Right cardiac atrium (tissue), 5 donors: ENCODE data around the gene LPCAT1. TPM values are rescaled to one million over a fixed set of nuclear protein-coding genes. Genes with fewer than 3 reads are reported as not detected.
A peak's percentile ranks its signal among the peaks of the same experiment; 100 is the strongest.

Source experiments
- ATAC-seq, 2 donors: fragments of 200-7000 bp; cut with Tn5 transposase; one replicate each; pipeline versions ENCODE4 v1.8.0 to v1.9.1; 2020; ENCODE audit warnings: moderate library complexity in 2 of 2, mild to moderate bottlenecking in 1 of 2
- DNase-seq, 3 donors: peaks; one replicate each; pipeline ENCODE4 v3.0.0-alpha.2; 2020
- H3K27ac ChIP-seq: one replicate; pipeline ENCODE4 v1.5.1; 2013; ENCODE audit warnings: mild to moderate bottlenecking, low read length, control low read depth, moderate library complexity
- H3K27me3 ChIP-seq: one replicate; pipeline ENCODE4 v1.6.1; 2013; ENCODE audit not compliant: control insufficient read depth, insufficient read depth
- H3K4me1 ChIP-seq: one replicate; pipeline ENCODE4 v1.6.1; 2013; ENCODE audit warnings: low read length; ENCODE audit not compliant: control insufficient read depth, insufficient read depth
- H3K4me3 ChIP-seq: one replicate; pipeline ENCODE4 v1.5.1; 2013; ENCODE audit warnings: low read length, control low read depth
- H3K9me3 ChIP-seq: one replicate; pipeline ENCODE4 v1.6.1; 2013; ENCODE audit warnings: low read length; ENCODE audit not compliant: control insufficient read depth
- WGBS: extraction: QIAGEN DNeasy Blood & Tissue Kit; methylation state at CpG from one replicate; pipeline ENCODE4 v1.1.7; 2013; 5-methylcytosine and 5-hydroxymethylcytosine counted together
- intact Hi-C, 4 donors: fragments of 100-400 bp; cut with DNase I; formaldehyde crosslinking; loops; one replicate each; pipeline versions ENCODE4 v1.11.0 to v1.14.0; 2022 to 2023
- polyA plus RNA-seq: library from polyadenylated mRNA; stranded (reverse); fragments of 200-250 nt; gene quantifications from one replicate; pipeline ENCODE4 v1.2.3, GENCODE V29; 2013
- total RNA-seq, 4 donors: library from RNA; stranded (reverse); fragmentation: NEBNext Ultra II Directional; extraction: Animal tissue kit (Norgen Biotek cat#: 25700); gene quantifications; one replicate each; pipeline ENCODE4 v1.2.1, GENCODE V29; 2021
- donor health status: healthy with polysubstance abuse.
- donor health status: DM: no; HTN: yes; CAD: no.
- donor health status: DM: no; HTN: no; CAD: no.
- donor health status: DM: no; HTN: yes; CAD: no; lungs with severe emphysema.
- donor health status: DM: yes; HTN: yes; CAD: no.

LPCAT1 gene
- total and polyA plus RNA-seq, 5 donors, result 11.0 to 19.7 (median 15.6) TPM

GRCh38 chr5:1487079-1487764, 36.5 kb downstream of the LPCAT1 start:
- intact Hi-C loops, result no loop called here
- Histone ChIP-seq H3K9me3 (no peaks in the 10 kb centered on the region), H3K27me3 (no peaks in the 10 kb centered on the region), H3K4me1 (no peaks in the 10 kb centered on the region), H3K27ac (no peak overlapping the region), H3K4me3 (no peak overlapping the region)
- ATAC-seq (no peak), DNase-seq (peak in 1 of 3 donors; percentile 25)
- 91% methylated on average over 27 of the region's 27 CpGs for WGBS

DNA sequence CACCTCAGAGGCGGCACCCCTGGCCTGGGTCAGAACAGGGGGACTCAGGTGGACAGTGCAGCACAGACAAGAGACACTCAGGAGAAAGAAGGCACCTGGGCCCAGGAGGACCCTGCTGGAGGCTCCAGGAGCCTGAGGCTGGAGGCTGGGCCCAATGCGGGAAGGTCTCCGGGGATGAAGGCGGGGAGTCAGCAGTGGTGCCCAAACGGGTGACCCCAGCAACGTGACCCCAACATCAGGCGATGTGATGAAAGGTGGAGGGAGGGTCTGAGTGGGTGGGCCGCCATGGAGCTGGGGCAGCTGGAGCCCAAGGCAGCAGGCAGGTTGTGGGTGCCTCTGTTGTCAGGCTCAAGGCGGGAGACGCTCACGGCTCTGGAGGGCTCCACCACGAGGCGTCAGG, 37.5 kb downstream of the LPCAT1 start:
- peak in 2 of 3 donors; percentile 16 to 18 for DNase-seq
- intact Hi-C loops, result no loop called here
- 94% methylated on average over 13 of the region's 13 CpGs for WGBS

DNA sequence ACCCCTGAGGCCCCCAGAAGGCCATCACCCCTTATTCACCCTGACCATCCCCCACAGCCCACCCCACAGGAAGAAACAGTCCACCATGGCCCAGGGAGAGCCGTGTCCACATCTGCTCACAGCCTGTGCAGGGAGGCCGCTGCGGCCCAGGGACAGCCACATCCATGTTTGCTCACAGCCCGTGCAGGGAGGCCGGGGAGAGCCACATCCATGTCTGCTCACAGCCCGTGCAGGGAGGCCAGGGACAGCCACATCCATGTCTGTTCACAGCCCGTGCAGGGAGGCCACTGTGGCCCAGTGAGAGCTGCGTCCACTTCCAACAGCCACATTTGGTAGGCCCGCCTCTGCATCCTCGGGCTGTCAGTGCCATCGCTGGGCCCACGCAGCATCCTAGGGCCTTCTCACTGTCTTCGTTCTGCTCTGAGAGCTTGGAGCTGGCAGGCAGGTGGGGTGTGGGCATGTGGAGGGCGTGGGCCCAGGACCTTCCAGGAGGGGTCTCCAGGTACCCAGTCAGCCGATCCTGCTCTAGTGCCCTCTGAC, 38.1 kb downstream of the LPCAT1 start:
- WGBS, result 91% methylated on average over 15 of the region's 15 CpGs
- intact Hi-C loops, result no loop called here

More for the DNA sequence above, 37.5 kb downstream of the LPCAT1 start:
- ATAC-seq, result no peak
- H3K27me3 ChIP-seq, result no peaks in the 10 kb centered on the region
- H3K4me3 ChIP-seq, result no peak overlapping the region
- no peak overlapping the region for H3K27ac ChIP-seq
- no peaks in the 10 kb centered on the region for H3K9me3 ChIP-seq
- H3K4me1 ChIP-seq, result no peaks in the 10 kb centered on the region

GRCh38 chr5:1484730-1485578, 38.8 kb downstream of the LPCAT1 start:
- intact Hi-C loops, result loop anchor here in 1 of 4 donors (5.0 kb wide), 1 partner anchor 157 kb away; no protein-coding TSS in a partner anchor
- Histone ChIP-seq H3K9me3 (no peaks in the 10 kb centered on the region), H3K4me3 (no peak overlapping the region), H3K4me1 (no peaks in the 10 kb centered on the region), H3K27ac (no peak overlapping the region), H3K27me3 (no peaks in the 10 kb centered on the region)
- DNase-seq, result peak in 2 of 3 donors; percentile 43 to 49
- ATAC-seq, result no peak
- WGBS, result 82% methylated on average over 20 of the region's 20 CpGs

More for the DNA sequence above, 38.1 kb downstream of the LPCAT1 start:
- H3K4me3 ChIP-seq, result no peak overlapping the region
- no peaks in the 10 kb centered on the region for H3K4me1 ChIP-seq
- no peaks in the 10 kb centered on the region for H3K27me3 ChIP-seq
- no peak overlapping the region for H3K27ac ChIP-seq
- H3K9me3 ChIP-seq, result no peaks in the 10 kb centered on the region
- peak in 2 of 3 donors; percentile 28 to 52 for DNase-seq
- ATAC-seq, result no peak

GRCh38 chr5:1483856-1484729, 39.7 kb downstream of the LPCAT1 start:
- no peak overlapping the region for H3K27ac ChIP-seq
- intact Hi-C loops, result loop anchor here in 1 of 4 donors (5.0 kb wide), 1 partner anchor 158 kb away; no protein-coding TSS in a partner anchor

DNA sequence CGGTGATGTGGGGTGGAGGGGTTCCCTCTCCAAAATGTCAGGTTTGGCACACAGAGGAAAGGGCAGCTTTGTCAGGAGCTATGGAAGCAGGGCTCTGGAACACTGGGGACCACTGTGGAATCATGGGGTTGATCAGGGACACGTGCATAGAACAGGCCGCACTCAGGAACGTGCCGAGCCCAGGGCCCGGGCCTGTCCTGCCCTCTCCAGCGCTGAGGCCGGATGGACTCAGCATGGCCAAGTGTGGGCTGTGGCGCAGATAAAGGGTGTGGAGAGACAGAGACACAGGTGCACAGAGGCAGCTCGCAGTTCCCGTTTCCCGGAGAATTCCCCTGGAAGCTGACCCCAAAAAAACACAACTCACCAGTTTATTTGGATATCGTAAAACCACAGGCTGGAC, 40.7 kb downstream of the LPCAT1 start:
- Histone ChIP-seq H3K4me1 (no peaks in the 10 kb centered on the region), H3K27me3 (no peaks in the 10 kb centered on the region), H3K4me3 (no peak overlapping the region), H3K27ac (no peak overlapping the region), H3K9me3 (no peaks in the 10 kb centered on the region)
- ATAC-seq (no peak), DNase-seq (peak in 1 of 3 donors; percentile 27)
- 94% methylated on average over 13 of the region's 13 CpGs for WGBS
- intact Hi-C loops, result loop anchor here in 1 of 4 donors (5.0 kb wide), 1 partner anchor 159 kb away; no protein-coding TSS in a partner anchor

More at GRCh38 chr5:1483856-1484729, 39.7 kb downstream of the LPCAT1 start:
- WGBS, result 94% methylated on average over 33 of the region's 33 CpGs
- Histone ChIP-seq H3K27me3 (no peaks in the 10 kb centered on the region), H3K4me1 (no peaks in the 10 kb centered on the region), H3K4me3 (no peak overlapping the region), H3K9me3 (no peaks in the 10 kb centered on the region)
- ATAC-seq, result no peak
- peak in 2 of 3 donors; percentile 53 for DNase-seq

DNA sequence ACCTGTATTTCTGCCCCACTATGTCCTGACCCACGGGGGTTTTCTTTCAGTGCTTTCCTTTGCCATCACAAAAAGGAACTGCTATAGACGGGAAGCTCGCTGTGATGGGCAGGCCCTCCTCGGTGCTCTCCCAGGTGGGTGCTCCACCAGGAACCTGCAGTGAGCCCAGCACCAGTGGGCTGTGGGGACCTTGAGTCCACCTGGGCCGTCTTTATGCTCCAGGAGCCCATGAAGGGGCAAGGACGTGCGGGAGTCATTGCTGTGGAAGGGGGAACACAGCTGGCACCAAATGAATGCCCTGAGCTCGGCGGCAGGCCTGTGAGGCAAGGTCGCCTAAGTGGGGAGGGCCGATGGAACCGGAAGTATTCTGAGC, 41.8 kb downstream of the LPCAT1 start:
- intact Hi-C loops, result loop anchor here in 1 of 4 donors (5.0 kb wide), 1 partner anchor 160 kb away; no protein-coding TSS in a partner anchor
- ATAC-seq (no peak), DNase-seq (peak in 1 of 3 donors; percentile 4)
- Histone ChIP-seq H3K27ac (no peak overlapping the region), H3K4me1 (no peaks in the 10 kb centered on the region), H3K27me3 (no peaks in the 10 kb centered on the region), H3K9me3 (no peaks in the 10 kb centered on the region), H3K4me3 (no peak overlapping the region)
- 93% methylated on average over 12 of the region's 12 CpGs for WGBS

GRCh38 chr5:1481266-1481958, 42.3 kb downstream of the LPCAT1 start:
- DNase-seq (peak in 1 of 3 donors; percentile 11), ATAC-seq (no peak)
- no peaks in the 10 kb centered on the region for H3K4me1 ChIP-seq
- intact Hi-C loops, result loop anchor here in 1 of 4 donors (5.0 kb wide), 1 partner anchor 161 kb away; no protein-coding TSS in a partner anchor
- no peaks in the 10 kb centered on the region for H3K27me3 ChIP-seq
- WGBS, result 86% methylated on average over 26 of the region's 26 CpGs
- no peak overlapping the region for H3K27ac ChIP-seq
- H3K9me3 ChIP-seq, result no peaks in the 10 kb centered on the region
- H3K4me3 ChIP-seq, result no peak overlapping the region

- no peaks in the 10 kb centered on the region for H3K4me1 ChIP-seq
- WGBS, result 89% methylated on average over 12 of the region's 12 CpGs
- H3K4me3 ChIP-seq, result no peak overlapping the region
- intact Hi-C loops, result loop anchor here in 1 of 4 donors (5.0 kb wide), 1 partner anchor 161 kb away; no protein-coding TSS in a partner anchor
- H3K27ac ChIP-seq, result no peak overlapping the region
- no peaks in the 10 kb centered on the region for H3K9me3 ChIP-seq
- DNase-seq (peak in 1 of 3 donors; percentile 12), ATAC-seq (no peak)
- H3K27me3 ChIP-seq, result no peaks in the 10 kb centered on the region
These were observed 43.0 kb downstream of the LPCAT1 start for GRCh38 chr5:1480806-1481205.
